VCaP (cell line): ENCODE data around the gene FGF7.
"Not testable (repeated sequence)": the region's sequence is repeated elsewhere in the genome, so short reads cannot be mapped to it uniquely, and the experiment has no call there.

Source experiments
- H3K27ac ChIP-seq: fragments of 450-650 bp; 2 replicates; pipeline ENCODE4 v1.5.1; 2017
- CTCF ChIP-seq: fragments of 450-650 bp; conservative IDR thresholded peaks from 2 replicates; pipeline ENCODE4 v1.5.1; 2017; ENCODE audit warnings: mild to moderate bottlenecking, moderate library complexity

The FGF7 gene

GRCh38 chr15:49473031-49473430 is 50.0 kb downstream of the FGF7 start:
- no peak overlapping the region for H3K27ac ChIP-seq
- TF ChIP-seq CTCF, result no peak

GRCh38 chr15:49478021-49478420 is 55.0 kb downstream of the FGF7 start:
- not testable (repeated sequence) for H3K27ac ChIP-seq

- not testable (repeated sequence) for H3K27ac ChIP-seq
Measured at GRCh38 chr15:49478982-49479381, 55.9 kb downstream of the FGF7 start.

- H3K27ac ChIP-seq, result not testable (repeated sequence)
Measured at GRCh38 chr15:49485401-49485800, 62.4 kb downstream of the FGF7 start.

GRCh38 chr15:49490966-49491365 is 67.9 kb downstream of the FGF7 start:
- H3K27ac ChIP-seq, result no peak overlapping the region
- TF ChIP-seq CTCF, result no peak

GRCh38 chr15:49492151-49492550 is 69.1 kb downstream of the FGF7 start:
- no peak overlapping the region for H3K27ac ChIP-seq
- TF ChIP-seq CTCF, result no peak

- no peak overlapping the region for H3K27ac ChIP-seq
- TF ChIP-seq CTCF, result no peak
Measured at GRCh38 chr15:49492830-49493229, 69.8 kb downstream of the FGF7 start.

GRCh38 chr15:49494842-49495241 is 71.8 kb downstream of the FGF7 start:
- no peak overlapping the region for H3K27ac ChIP-seq
- TF ChIP-seq CTCF, result no peak

- TF ChIP-seq CTCF, result no peak
- H3K27ac ChIP-seq, result no peak overlapping the region
Measured at GRCh38 chr15:49495993-49496753, 73.1 kb downstream of the FGF7 start.
